ENCODE data around the gene FSIP1. TPM values are rescaled to one million over a fixed set of nuclear protein-coding genes. Genes with fewer than 3 reads are reported as not detected.

FSIP1 gene
- total RNA-seq, 1 donor from 2014 or later: 1.6 TPM

DNA sequence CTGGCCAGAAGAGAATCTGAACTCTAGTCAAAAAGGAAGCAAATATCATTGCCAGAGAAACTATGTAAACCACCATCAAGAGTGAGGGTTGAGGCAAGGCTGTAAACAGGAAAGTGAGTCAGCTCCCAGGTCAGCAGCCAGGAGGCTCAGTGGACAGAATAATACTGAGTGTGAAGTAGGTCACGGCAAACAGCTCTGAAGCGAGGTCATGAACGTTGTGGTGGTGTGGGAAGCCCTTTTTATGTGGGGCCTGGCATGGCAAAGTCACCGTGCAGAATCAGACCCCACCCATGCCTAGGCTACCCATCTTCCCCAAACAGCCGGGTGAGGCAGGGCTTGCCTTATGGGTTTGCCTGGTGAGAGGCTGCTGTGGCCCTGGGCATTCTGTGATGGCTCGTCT lies 157.8 kb downstream of the FSIP1 start:
- H3K4me1 Mint-ChIP-seq (ENCODE audit: low read depth): peaks cover 7% of the 10 kb centered on the region
- no peak overlapping the region for H3K4me3 Mint-ChIP-seq (ENCODE audit: low read depth)
- no peak for TF ChIP-seq CTCF (IDR thresholded peaks at IDR 0.05; ENCODE audit: unreplicated experiment)
- no peaks in the 10 kb centered on the region for H3K36me3 Mint-ChIP-seq (ENCODE audit: insufficient read depth)
- DNase-seq (ENCODE audit: low spot score, unreplicated experiment): no peak
- H3K27ac Mint-ChIP-seq: no peak overlapping the region
- peaks cover 2% of the 10 kb centered on the region for H3K9me3 Mint-ChIP-seq (ENCODE audit: low read depth)
- H3K27me3 Mint-ChIP-seq: no peaks in the 10 kb centered on the region

- H3K27me3 Mint-ChIP-seq: no peaks in the 10 kb centered on the region
- DNase-seq (ENCODE audit: low spot score, unreplicated experiment): no peak
- peaks cover 3% of the 10 kb centered on the region for H3K9me3 Mint-ChIP-seq (ENCODE audit: low read depth)
- TF ChIP-seq CTCF (IDR thresholded peaks at IDR 0.05; ENCODE audit: unreplicated experiment): no peak
- peaks cover 7% of the 10 kb centered on the region for H3K4me1 Mint-ChIP-seq (ENCODE audit: low read depth)
- H3K4me3 Mint-ChIP-seq (ENCODE audit: low read depth): no peak overlapping the region
- no peak overlapping the region for H3K27ac Mint-ChIP-seq
- no peaks in the 10 kb centered on the region for H3K36me3 Mint-ChIP-seq (ENCODE audit: insufficient read depth)
Measured at GRCh38 chr15:39623529-39623931, 159.1 kb downstream of the FSIP1 start.

DNA sequence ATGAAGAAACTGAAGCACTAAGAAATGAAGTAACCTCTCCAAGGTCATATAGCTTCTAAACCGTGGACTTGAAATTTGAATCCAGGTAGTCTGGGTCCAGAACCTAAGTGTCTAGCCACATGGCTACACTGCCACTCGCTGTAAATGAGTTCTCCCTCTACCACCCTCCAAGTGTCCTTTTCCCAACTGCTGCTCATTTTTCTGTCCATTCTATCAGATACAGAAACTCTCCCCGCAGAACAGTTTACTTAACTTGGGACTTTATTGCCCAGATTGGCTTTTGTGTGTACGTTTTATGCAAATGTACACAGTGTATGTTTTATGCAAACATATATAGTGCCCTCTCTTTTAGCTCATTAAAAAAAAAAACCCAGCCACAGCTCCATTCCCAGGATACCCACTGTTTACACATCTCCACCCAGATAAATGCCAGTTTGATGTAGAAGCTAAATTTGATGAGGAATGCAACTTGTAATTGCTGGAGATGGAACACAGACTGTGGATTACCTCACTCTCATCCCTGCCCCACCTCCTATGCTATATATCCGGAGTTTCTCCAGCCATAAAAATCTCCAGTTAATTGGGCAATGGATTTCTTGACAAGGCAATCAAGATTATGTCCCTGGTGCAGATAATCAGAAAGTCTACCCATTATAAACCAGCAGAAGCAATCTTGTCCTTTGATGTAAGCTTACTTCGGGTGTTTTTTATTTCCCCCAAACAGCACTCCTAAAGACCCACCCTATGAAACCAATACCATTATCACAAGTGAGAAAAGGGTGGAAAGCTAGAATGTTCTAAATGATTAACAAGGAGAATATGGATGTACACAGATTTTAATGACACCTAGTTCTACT lies 159.8 kb downstream of the FSIP1 start:
- Mint-ChIP-seq H3K9me3 (ENCODE audit: low read depth) (peaks cover 3% of the 10 kb centered on the region), H3K27me3 (no peaks in the 10 kb centered on the region), H3K4me1 (ENCODE audit: low read depth) (peaks cover 4% of the 10 kb centered on the region), H3K27ac (no peak overlapping the region), H3K36me3 (ENCODE audit: insufficient read depth) (no peaks in the 10 kb centered on the region), H3K4me3 (ENCODE audit: low read depth) (no peak overlapping the region)
- DNase-seq (ENCODE audit: low spot score, unreplicated experiment): no peak
- no peak for TF ChIP-seq CTCF (IDR thresholded peaks at IDR 0.05; ENCODE audit: unreplicated experiment)

GRCh38 chr15:39621976-39622375 lies 160.7 kb downstream of the FSIP1 start:
- H3K9me3 Mint-ChIP-seq (ENCODE audit: low read depth): peaks cover 3% of the 10 kb centered on the region
- H3K27me3 Mint-ChIP-seq: no peaks in the 10 kb centered on the region
- DNase-seq (ENCODE audit: low spot score, unreplicated experiment): no peak
- H3K36me3 Mint-ChIP-seq (ENCODE audit: insufficient read depth): no peaks in the 10 kb centered on the region
- no peak overlapping the region for H3K4me3 Mint-ChIP-seq (ENCODE audit: low read depth)
- peaks cover 4% of the 10 kb centered on the region for H3K4me1 Mint-ChIP-seq (ENCODE audit: low read depth)
- no peak overlapping the region for H3K27ac Mint-ChIP-seq
- TF ChIP-seq CTCF (IDR thresholded peaks at IDR 0.05; ENCODE audit: unreplicated experiment): no peak

GRCh38 chr15:39621210-39621609 lies 161.4 kb downstream of the FSIP1 start:
- Mint-ChIP-seq H3K4me3 (ENCODE audit: low read depth) (no peak overlapping the region), H3K27ac (no peak overlapping the region), H3K9me3 (ENCODE audit: low read depth) (peaks cover 3% of the 10 kb centered on the region), H3K27me3 (no peaks in the 10 kb centered on the region), H3K36me3 (ENCODE audit: insufficient read depth) (no peaks in the 10 kb centered on the region), H3K4me1 (ENCODE audit: low read depth) (peaks cover 4% of the 10 kb centered on the region)
- TF ChIP-seq CTCF (IDR thresholded peaks at IDR 0.05; ENCODE audit: unreplicated experiment): no peak
- no peak for DNase-seq (ENCODE audit: low spot score, unreplicated experiment)
